CD4-positive, alpha-beta T cell treated with Interleukin-2 at 100 ng/mL for 4 hours (primary cell): ENCODE measurements around the gene RNASE3.
"Not testable (repeated sequence)": the region's sequence is repeated elsewhere in the genome, so short reads cannot be mapped to it uniquely, and the experiment has no call there.

ENCODE experiments used
- DNase-seq: peaks from one replicate; pipeline ENCODE4 v3.0.0-alpha.2; 2020; ENCODE audit warnings: low spot score

RNASE3 gene

DNA sequence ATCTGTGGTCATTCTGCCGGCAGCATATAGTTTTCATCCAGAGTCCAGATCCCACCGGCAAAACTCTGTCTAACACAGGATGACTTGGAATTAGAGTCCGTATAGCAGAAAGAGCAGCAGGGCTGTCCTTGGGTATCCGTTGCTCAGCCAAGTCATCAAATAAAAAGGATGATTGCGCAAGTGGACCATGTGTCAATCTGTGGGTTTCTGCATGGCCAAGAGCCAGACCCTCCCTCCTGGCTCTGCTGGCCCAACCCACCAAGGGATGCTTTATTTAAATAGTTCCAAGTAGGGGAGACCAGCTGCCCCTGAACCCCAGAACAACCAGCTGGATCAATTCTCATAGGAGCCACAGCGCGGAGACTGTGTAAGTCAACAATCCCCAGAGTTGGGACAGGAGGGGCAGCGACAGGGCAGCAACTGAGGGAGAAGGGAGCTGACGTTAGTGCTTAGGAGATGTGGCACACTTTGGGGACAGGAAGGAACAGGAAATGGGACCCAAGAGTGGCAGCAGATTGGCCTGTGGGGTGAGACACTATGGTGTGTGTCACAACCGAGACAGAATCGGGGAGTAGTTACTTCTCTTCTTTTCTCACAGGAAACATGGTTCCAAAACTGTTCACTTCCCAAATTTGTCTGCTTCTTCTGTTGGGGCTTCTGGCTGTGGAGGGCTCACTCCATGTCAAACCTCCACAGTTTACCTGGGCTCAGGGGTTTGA, 28.0 kb downstream of the RNASE3 start:
- DNase-seq = not testable (repeated sequence)

DNA sequence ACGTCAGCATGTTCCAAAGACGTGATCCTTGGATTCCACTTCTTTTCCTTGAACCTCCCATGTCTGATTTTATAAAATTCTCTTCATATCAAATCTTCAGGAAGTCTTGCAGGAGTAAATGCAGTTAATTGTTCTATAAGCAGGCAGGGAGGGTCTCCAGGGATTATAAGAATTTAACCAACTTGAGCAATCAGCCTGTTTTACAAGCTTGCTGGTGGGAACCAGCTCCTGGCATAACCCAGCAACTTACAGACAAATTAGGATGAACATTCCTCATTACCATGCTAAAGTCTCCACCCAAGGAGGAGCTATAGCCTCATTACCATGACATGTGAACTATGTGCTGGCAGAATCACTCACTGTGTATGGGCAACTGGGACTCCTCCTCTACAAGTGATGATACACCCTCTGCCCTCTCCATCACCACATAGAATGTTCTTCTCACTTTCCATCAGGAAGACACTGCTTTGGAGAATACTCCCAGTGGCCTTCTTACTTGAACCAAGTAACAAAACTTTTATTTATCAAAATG, 32.6 kb downstream of the RNASE3 start:
- DNase-seq = not testable (repeated sequence)

DNA sequence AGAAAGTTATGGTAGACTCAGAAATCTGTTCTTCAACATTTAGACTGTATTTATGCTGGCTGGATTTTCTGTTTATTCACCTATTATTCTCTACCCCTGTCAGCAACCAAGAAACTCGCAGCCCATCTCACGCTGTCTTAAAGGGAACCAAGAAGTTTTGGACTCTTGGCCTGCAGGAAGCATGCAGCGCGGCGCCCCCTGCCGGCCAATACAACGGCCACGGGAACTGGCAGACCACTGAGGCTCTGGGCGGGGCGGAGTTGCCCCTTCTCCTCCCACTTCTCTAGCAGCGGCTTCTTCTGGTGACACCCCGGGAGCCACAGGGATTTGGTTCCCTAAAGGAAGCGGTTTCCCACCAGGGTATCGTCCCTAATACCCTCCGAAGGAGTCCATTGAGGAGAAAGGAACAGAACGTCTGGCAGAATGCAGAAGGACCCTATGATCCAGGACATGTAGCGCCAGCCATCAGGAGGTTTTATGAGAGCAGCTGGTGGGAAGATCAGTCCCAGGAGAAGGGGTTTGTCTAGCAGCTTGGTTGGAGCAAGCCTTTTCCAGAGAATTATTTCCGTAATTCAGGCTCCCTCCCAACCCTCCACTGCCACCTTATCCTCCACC, 43.1 kb downstream of the RNASE3 start:
- DNase-seq = no peak

DNA sequence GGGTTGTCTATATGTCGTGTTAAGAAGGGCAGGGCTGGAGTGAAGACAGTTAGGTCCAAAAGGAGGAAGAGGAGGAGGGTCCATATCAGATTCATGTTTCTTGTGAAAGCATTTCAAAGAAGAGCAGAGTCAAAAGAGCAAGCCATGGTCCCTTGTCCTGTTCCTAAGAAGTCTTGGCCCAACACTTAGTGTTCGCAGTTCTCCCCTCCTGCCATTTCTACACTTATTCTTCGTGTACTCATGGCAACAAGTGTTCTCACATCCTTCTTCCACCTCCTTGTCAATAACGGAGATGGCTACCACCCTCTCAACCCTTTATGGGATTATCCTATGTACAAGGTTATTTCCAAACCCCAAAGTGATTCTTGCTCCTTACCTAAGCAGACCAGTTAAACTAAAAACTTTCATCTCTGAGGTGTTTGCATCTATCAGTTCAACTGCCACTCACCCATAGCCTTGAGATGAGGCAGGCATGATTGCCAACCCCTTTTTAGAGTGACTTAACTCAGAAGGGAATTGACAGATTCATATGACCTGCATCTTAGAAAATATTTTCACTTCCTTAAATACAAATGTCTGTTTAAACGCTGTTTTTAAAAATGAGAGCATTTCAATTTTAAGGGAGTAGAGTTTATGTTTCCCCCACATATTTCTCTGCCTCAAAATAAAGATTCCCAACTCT, 44.3 kb downstream of the RNASE3 start:
- DNase-seq = no peak
